GM12872 (cell line): ENCODE results near the gene B3GAT3.

Experiments
- CTCF ChIP-seq: IDR thresholded peaks from 3 replicates; pipeline ENCODE4 v1.5.1; 2011; ENCODE audit warnings: low read depth, mild to moderate bottlenecking, low read length, moderate library complexity; ENCODE audit not compliant: insufficient read depth

Gene B3GAT3

GRCh38 chr11:62600367-62601121, 21.2 kb downstream of the B3GAT3 start:
- TF ChIP-seq CTCF = no peak

GRCh38 chr11:62599901-62600300, 21.9 kb downstream of the B3GAT3 start:
- TF ChIP-seq CTCF = no peak

GRCh38 chr11:62599069-62599696, 22.6 kb downstream of the B3GAT3 start:
- no peak for TF ChIP-seq CTCF

- TF ChIP-seq CTCF = no peak
Observed at GRCh38 chr11:62595124-62595523, 26.7 kb downstream of the B3GAT3 start.

GRCh38 chr11:62593434-62594044, 28.2 kb downstream of the B3GAT3 start:
- TF ChIP-seq CTCF = peak; percentile 76

- TF ChIP-seq CTCF = no peak
Observed at GRCh38 chr11:62592989-62593421, 28.8 kb downstream of the B3GAT3 start.

- TF ChIP-seq CTCF = no peak
Observed at GRCh38 chr11:62592146-62592815, 29.5 kb downstream of the B3GAT3 start.
